ENCODE data around the gene CRTC3.

The CRTC3 gene

GRCh38 chr15:90617668-90618097 lies 88.0 kb downstream of the CRTC3 start:
- TF ChIP-seq Cebpa-rat (IDR thresholded peaks at IDR 0.05): no peak
- Histone ChIP-seq H4K20me1 (no peaks in the 10 kb centered on the region), H3K36me3 (peaks cover 61 to 95% (median 85%) of the 10 kb centered on the region in 11 experiments), H3K4me2 (no peak overlapping the region), H3K4me1 (peaks cover 11 to 21% (median 15%) of the 10 kb centered on the region in 10 experiments), H3K9ac (no peak overlapping the region), H3K9me3 (replicated peaks in 1 of 11) (no peaks in the 10 kb centered on the region), H3K27me3 (no peaks in the 10 kb centered on the region), H3K4me3 (no peak overlapping the region), H3K27ac (no peak overlapping the region)

- H3K9me3 ChIP-seq (replicated peaks in 1 of 11): no peaks in the 10 kb centered on the region
Measured at GRCh38 chr15:90618330-90619125, 88.8 kb downstream of the CRTC3 start.

GRCh38 chr15:90619468-90619867 lies 89.7 kb downstream of the CRTC3 start:
- Histone ChIP-seq H4K20me1 (no peaks in the 10 kb centered on the region; a peak in 1 of 22 replicates), H3K4me1 (peaks cover 11 to 21% (median 16%) of the 10 kb centered on the region in 10 experiments), H3K4me3 (no peak overlapping the region), H3K27ac (no peak overlapping the region), H3K9me3 (replicated peaks in 1 of 11) (no peaks in the 10 kb centered on the region), H3K9ac (no peak overlapping the region), H3K4me2 (peak overlapping the region in 3 of 11 experiments; percentile 61 to 76 (median 72); a peak in 3 of 22 replicates), H3K36me3 (peaks cover 58 to 95% (median 88%) of the 10 kb centered on the region in 11 experiments), H3K27me3 (no peaks in the 10 kb centered on the region)
- TF ChIP-seq Cebpa-rat (IDR thresholded peaks at IDR 0.05): no peak

More at GRCh38 chr15:90618330-90619125, 88.8 kb downstream of the CRTC3 start:
- Histone ChIP-seq H3K4me1 (peaks cover 11 to 21% (median 15%) of the 10 kb centered on the region in 10 experiments), H4K20me1 (no peaks in the 10 kb centered on the region), H3K4me2 (no peak overlapping the region), H3K4me3 (no peak overlapping the region), H3K27me3 (no peaks in the 10 kb centered on the region), H3K9ac (no peak overlapping the region), H3K36me3 (peaks cover 61 to 95% (median 85%) of the 10 kb centered on the region in 11 experiments), H3K27ac (no peak overlapping the region)
- no peak for TF ChIP-seq Cebpa-rat (IDR thresholded peaks at IDR 0.05)

- H4K20me1 ChIP-seq: no peaks in the 10 kb centered on the region; a peak in 1 of 22 replicates
- H3K4me2 ChIP-seq: peak overlapping the region in 10 of 11 experiments; percentile 22 to 76 (median 56); a peak in 14 of 22 replicates
- peaks cover 57 to 95% (median 88%) of the 10 kb centered on the region in 11 experiments for H3K36me3 ChIP-seq
- H3K9ac ChIP-seq: no peak overlapping the region
- H3K4me3 ChIP-seq: no peak overlapping the region
- peak overlapping the region in 1 of 11 experiments; percentile 31; a peak in 2 of 22 replicates for H3K27ac ChIP-seq
- no peaks in the 10 kb centered on the region for H3K27me3 ChIP-seq
- no peak for TF ChIP-seq Cebpa-rat (IDR thresholded peaks at IDR 0.05)
- no peaks in the 10 kb centered on the region for H3K9me3 ChIP-seq (replicated peaks in 1 of 11)
- peaks cover 11 to 21% (median 16%) of the 10 kb centered on the region in 10 experiments for H3K4me1 ChIP-seq
Measured at GRCh38 chr15:90619939-90620338, 90.2 kb downstream of the CRTC3 start.

GRCh38 chr15:90620379-90621067 lies 90.8 kb downstream of the CRTC3 start:
- H4K20me1 ChIP-seq: no peaks in the 10 kb centered on the region; a peak in 1 of 22 replicates
- no peak for TF ChIP-seq Cebpa-rat (IDR thresholded peaks at IDR 0.05)
- no peak overlapping the region for H3K4me3 ChIP-seq
- no peaks in the 10 kb centered on the region for H3K9me3 ChIP-seq (replicated peaks in 1 of 11)
- no peaks in the 10 kb centered on the region for H3K27me3 ChIP-seq
- peak overlapping the region in 5 of 11 experiments; percentile 18 to 55 (median 44); a peak in 7 of 22 replicates for H3K27ac ChIP-seq
- peak overlapping the region; percentile 37 to 89 (median 72); a peak in 21 of 22 replicates for H3K4me2 ChIP-seq
- peaks cover 57 to 95% (median 88%) of the 10 kb centered on the region in 11 experiments for H3K36me3 ChIP-seq
- H3K4me1 ChIP-seq: peaks cover 11 to 21% (median 16%) of the 10 kb centered on the region in 10 experiments
- peak overlapping the region in 3 of 11 experiments; percentile 12 to 49 (median 39); a peak in 3 of 22 replicates for H3K9ac ChIP-seq

GRCh38 chr15:90623854-90624253 lies 94.1 kb downstream of the CRTC3 start:
- no peak for TF ChIP-seq Cebpa-rat (IDR thresholded peaks at IDR 0.05)
- H3K9me3 ChIP-seq (replicated peaks in 1 of 11): no peaks in the 10 kb centered on the region
- no peak overlapping the region for H3K4me2 ChIP-seq
- peak overlapping the region in 1 of 11 experiments; percentile 27; a peak in 1 of 22 replicates for H3K9ac ChIP-seq
- H3K36me3 ChIP-seq: peaks cover 55 to 93% (median 81%) of the 10 kb centered on the region in 11 experiments
- no peak overlapping the region for H3K4me3 ChIP-seq
- no peaks in the 10 kb centered on the region for H3K27me3 ChIP-seq
- peaks cover 0 to 4% (median 0%) of the 10 kb centered on the region in 11 experiments; a peak in 1 of 22 replicates for H4K20me1 ChIP-seq
- peaks cover 11 to 21% (median 16%) of the 10 kb centered on the region in 10 experiments for H3K4me1 ChIP-seq
- no peak overlapping the region for H3K27ac ChIP-seq

- H3K9me3 ChIP-seq (replicated peaks in 1 of 11): no peaks in the 10 kb centered on the region
- H3K4me2 ChIP-seq: no peak overlapping the region; a peak in 1 of 22 replicates
- H3K4me3 ChIP-seq: no peak overlapping the region
- H3K27me3 ChIP-seq: no peaks in the 10 kb centered on the region
- H4K20me1 ChIP-seq: peaks cover 0 to 4% (median 0%) of the 10 kb centered on the region in 11 experiments; a peak in 1 of 22 replicates
- H3K27ac ChIP-seq: no peak overlapping the region
- H3K4me1 ChIP-seq: peaks cover 11 to 20% (median 15%) of the 10 kb centered on the region in 10 experiments
- no peak overlapping the region for H3K9ac ChIP-seq
- H3K36me3 ChIP-seq: peaks cover 56 to 93% (median 83%) of the 10 kb centered on the region in 11 experiments
- no peak for TF ChIP-seq Cebpa-rat (IDR thresholded peaks at IDR 0.05)
Measured at GRCh38 chr15:90624278-90624981, 94.7 kb downstream of the CRTC3 start.

- Histone ChIP-seq H3K27ac (no peak overlapping the region), H4K20me1 (peaks cover 0 to 4% (median 0%) of the 10 kb centered on the region in 11 experiments; a peak in 1 of 22 replicates), H3K4me1 (peaks cover 8 to 14% (median 9%) of the 10 kb centered on the region in 10 experiments), H3K4me2 (no peak overlapping the region), H3K9ac (no peak overlapping the region), H3K9me3 (replicated peaks in 1 of 11) (no peaks in the 10 kb centered on the region), H3K36me3 (peaks cover 56 to 93% (median 88%) of the 10 kb centered on the region in 11 experiments), H3K27me3 (no peaks in the 10 kb centered on the region), H3K4me3 (no peak overlapping the region)
- TF ChIP-seq Cebpa-rat (IDR thresholded peaks at IDR 0.05): no peak
Measured at GRCh38 chr15:90625037-90625436, 95.3 kb downstream of the CRTC3 start.

Data from BLaER1 treated with 17β-estradiol and CSF1 and Interleukin-3, amounts not matched to agents 10 nM and 100 nM (cell line).